SH-SY5Y (cell line): ENCODE data around the gene LRRN2.

ENCODE experiments used
- GATA2 ChIP-seq: IDR thresholded peaks from 2 replicates; pipeline ENCODE4 v1.6.1; 2011; ENCODE audit warnings: mild to moderate bottlenecking, low read depth, low read length
- GATA3 ChIP-seq: IDR thresholded peaks from 2 replicates; pipeline ENCODE4 v1.6.1; 2011; ENCODE audit warnings: low read depth, mild to moderate bottlenecking, low read length, moderate library complexity

DNA sequence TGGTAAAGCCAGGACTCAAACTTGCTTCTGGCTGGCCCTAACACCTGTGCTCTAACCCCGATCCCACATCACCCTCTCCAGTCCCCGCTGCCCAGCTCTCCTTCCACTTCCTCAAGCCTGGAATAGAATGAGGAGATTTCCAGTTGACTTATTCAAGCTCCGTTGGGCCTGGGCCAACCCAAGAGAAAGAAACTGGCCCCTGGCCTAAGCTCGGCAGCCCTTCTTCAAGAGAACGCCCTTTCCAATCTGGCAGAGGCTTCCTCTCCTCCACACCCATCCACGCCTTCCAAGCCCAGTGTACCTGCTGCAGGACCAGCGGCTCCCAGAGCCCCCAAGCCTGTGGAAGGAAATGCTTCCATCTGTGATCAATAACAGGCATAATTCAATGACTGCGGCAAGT is 51.9 kb downstream of the LRRN2 start:
- TF ChIP-seq GATA2 (no peak), GATA3 (no peak)
